Glomerular endothelial cell (primary cell): ENCODE measurements around the gene ZCCHC7. TPM values are rescaled to one million over a fixed set of nuclear protein-coding genes. Genes with fewer than 3 reads are reported as not detected.

Source experiments
- DNase-seq: peaks from one replicate; pipeline ENCODE4 v3.0.0-alpha.2; 2011; ENCODE audit warnings: low read depth, low spot score; ENCODE audit errors: extremely low read depth
- total RNA-seq: library from RNA; depleted of rRNA; stranded (reverse); fragments of >200 nt; gene quantifications from 2 replicates; pipeline ENCODE4 v1.2.3, GENCODE V29; 2015

The ZCCHC7 gene
- total RNA-seq, 1 donor from 2014 or later, result 20.5 TPM

DNA sequence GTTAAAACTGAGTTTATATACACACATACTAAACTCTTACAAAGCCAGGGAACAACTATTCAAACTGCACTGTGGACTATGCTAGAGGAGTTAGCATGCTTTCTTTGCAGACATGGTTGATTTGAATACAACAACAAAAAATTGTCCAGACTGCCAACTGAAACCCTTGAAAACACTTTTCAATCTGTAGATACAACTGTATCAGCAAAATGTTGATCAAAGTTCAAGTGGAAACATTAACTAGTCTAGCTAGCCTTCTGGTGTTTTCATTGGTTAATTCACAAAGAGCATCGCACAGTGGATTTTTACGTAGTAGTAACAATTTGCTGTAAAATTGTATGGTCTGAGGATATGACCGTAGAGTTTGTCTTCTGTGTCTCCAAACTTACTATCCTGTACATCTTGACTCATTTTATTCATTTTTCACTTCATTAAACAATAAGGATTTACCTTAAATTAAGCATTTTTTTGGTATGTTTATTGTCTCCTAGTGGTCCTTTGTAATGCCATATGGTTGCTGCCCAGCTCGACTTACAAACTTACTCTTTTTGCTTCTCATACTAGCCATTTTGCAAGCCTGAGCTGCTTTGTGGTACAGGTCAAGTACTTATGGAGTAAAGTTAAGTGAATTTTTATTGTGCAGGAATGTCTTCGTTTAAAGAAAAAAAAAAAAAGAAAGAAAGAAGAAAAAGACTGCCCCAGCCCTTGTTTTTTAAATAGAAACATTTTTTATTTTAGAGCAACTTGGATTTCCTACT is 123.4 kb downstream of the ZCCHC7 start:
- no peak for DNase-seq

DNA sequence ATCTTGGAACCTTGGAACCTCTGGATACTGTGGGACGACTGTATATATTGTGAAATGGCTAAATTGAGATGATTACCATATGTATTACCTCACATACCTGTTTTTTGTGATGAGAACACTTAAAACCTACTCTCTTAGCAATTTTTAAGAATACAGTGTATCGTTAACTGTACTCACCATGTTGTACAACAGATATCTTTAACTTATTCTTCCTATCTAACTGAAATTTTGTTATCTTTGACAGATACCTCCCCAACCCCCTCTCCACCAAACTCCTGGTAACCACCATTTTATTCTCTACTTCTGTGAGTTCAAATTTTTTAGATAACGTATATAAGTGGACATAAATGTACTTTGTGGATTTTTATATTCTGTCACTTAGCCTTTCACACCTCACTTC is 126.5 kb downstream of the ZCCHC7 start:
- DNase-seq, result no peak

- no peak for DNase-seq
Measured at GRCh38 chr9:37248651-37249163, 128.3 kb downstream of the ZCCHC7 start.

DNA sequence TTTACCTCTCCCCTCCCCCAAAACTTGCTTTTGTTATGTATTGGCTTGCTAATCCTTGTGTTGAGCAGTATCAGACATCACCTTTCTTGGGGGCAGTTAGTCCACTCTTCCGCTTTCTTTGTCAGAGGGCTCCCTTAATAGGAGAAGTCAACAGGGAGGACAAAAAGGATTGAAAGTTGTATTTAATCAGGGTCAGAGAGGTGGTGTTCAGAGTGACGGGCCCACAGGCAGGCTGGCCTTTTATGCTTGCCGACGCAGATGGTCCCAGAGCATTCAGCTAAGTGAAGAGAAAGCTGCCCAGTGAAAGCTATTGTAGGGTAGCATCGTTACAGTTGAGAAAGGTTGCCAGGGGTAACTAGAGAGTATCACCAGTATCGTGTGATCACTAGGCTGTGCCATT is 131.1 kb downstream of the ZCCHC7 start:
- DNase-seq, result no peak

DNA sequence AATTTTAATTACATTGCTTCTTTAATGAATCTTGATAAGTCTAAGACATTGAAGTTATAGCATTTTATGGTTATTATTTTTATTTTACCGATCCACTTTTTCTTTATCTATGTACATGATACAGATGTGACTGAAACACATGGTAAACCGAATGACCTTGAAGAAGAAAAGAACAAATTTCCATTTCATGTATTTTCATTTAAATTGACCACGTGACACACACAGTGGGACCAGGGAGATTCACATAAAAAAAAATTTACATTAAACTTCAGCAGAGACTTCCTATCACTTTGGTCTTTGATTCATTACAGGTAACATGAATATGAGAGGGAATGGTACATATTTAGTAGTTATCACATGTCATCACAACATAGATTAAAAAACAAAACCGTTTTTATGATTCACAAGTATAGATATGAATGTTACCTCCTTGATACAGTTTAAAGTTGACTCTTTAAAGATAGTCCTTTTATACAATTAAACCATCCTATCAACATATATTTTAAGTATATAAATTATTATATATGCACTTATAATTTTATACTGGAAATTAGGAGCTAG is 133.1 kb downstream of the ZCCHC7 start:
- no peak for DNase-seq

DNA sequence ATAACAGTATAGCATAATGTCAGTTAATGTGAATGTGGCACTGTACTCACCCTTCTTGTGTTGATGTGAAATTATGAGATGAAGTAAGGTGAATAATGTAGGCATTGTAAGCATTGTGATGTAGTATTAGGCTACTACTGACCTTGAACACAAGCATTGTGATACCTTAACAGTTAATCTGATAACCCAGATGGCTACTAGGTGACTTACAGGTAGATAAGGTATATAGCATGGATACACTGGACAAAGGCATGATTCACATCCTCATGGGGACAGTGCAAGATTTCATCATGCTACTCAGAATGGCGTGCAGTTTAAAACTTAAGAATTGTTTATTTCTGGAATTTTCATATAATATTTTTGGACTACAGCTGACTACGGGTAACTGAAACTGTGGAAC is 134.8 kb downstream of the ZCCHC7 start:
- no peak for DNase-seq

GRCh38 chr9:37255944-37256862 is 135.8 kb downstream of the ZCCHC7 start:
- no peak for DNase-seq

GRCh38 chr9:37259951-37260350 is 139.6 kb downstream of the ZCCHC7 start:
- DNase-seq, result no peak

DNA sequence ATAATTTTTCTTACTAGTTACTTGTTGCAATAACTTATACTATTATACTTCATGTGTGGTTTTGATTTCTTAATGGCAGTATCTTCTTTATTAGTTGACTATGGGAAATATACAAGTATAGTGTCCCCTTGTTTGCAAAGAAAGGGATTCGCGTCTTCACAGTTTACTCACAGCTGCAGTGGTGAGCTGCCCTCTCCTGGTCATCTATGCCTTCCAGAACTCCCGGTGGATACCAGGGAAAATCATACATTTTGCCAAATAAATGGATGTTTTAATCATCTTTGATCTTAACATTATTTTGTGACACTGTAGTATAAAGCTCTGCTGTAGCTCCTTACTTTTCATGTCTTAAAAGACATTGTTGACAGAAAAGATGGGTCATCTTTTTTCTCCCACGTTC is 142.0 kb downstream of the ZCCHC7 start:
- DNase-seq, result no peak

DNA sequence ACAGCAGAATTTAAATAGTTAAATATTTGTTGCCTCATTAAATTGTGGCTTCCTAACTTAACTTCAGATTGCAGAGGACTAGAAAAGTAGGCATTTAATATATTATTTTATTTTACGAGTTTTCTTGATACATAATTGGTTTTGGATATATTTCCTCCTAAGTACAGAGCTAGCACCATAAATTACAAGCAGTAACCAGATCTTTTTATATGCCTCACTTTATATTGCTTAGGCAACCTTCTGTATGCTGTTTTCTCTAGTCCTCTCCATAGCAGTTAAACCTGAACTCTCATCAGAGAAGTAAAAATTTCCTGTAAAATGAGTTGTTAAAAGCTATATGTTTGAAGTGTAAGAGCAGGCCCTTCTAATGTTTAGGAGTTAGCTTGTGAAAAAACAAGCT is 144.2 kb downstream of the ZCCHC7 start:
- no peak for DNase-seq

GRCh38 chr9:37266630-37267029 is 146.3 kb downstream of the ZCCHC7 start:
- no peak for DNase-seq

DNA sequence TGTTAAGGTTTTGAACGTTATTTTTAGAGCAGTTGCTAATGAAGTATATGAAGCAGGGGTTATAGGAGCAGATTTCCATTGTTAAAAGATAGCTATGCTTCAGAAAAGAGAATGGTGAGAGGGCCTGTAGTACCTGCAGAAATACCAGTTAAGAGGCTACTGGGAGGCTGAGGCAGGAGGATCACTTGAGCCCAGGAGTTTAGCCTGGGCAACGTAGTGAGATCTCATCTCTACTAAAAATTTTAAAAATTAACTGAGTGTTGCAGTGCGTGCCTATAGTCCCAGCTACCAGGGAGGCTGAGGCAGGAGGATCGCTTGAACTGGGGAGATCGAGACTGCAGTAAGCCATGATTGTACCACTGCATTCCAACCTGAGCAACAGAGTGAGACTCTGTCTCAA is 148.8 kb downstream of the ZCCHC7 start:
- DNase-seq, result no peak

- no peak for DNase-seq
Measured at GRCh38 chr9:37271679-37272078, 151.3 kb downstream of the ZCCHC7 start.

DNA sequence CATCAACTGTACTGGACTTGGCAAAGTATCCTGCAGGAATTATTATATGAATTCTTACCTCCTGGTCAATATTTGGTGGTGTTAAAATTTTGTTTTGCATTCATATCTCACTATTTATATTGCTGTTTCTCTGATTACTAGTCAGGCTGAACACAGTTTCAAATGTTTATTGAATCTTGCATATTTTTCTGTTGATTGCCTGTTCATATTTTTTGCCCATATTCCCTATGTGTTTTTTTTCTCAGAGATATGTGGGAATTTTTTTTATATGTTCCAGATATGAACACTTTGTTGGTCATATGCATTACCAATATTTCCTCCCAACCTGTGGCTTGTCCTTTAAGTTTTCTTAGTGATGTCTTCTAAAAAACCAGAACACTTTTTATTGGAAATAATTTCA is 153.2 kb downstream of the ZCCHC7 start:
- DNase-seq, result no peak

DNA sequence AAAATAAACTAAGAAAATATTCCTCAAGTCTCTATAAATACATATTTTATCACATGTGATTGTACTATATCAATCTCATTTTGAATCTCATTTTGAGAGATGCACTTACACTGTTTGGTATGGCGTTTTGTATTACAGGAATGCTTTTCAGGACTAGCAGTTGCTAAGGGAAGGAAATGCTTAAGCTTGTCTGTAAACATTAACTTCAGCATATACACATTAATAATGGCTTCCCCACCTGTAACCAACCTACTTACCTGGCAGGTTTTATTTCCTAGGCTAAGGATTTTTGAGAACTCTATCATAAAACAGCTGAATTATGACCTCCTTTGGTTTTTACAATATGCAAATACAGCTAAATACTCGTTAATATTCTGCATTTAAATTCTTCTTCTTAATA is 161.2 kb downstream of the ZCCHC7 start:
- DNase-seq, result no peak

GRCh38 chr9:37283730-37284325 is 163.5 kb downstream of the ZCCHC7 start:
- no peak for DNase-seq

DNA sequence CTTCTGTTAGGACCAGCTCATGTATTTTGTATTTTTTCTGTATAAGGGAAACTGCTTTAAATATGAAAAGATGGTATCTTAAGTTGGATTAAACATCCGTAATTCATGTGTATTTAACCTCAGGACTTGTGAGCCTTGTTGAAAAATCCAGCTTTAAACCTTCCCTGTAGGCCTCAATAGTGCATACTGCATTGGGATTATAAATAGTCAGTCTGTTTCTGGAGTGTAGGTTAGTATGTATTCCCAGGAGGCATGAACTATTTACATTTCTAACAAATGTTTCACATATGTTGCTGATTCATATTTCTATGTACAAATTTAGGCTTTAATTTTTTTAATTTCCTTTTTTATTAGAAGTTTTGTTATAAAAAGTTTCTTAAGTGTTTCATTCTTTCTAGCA is 164.3 kb downstream of the ZCCHC7 start:
- no peak for DNase-seq

GRCh38 chr9:37286530-37287175 is 166.3 kb downstream of the ZCCHC7 start:
- DNase-seq, result no peak

GRCh38 chr9:37287317-37287716 is 166.9 kb downstream of the ZCCHC7 start:
- DNase-seq, result no peak

DNA sequence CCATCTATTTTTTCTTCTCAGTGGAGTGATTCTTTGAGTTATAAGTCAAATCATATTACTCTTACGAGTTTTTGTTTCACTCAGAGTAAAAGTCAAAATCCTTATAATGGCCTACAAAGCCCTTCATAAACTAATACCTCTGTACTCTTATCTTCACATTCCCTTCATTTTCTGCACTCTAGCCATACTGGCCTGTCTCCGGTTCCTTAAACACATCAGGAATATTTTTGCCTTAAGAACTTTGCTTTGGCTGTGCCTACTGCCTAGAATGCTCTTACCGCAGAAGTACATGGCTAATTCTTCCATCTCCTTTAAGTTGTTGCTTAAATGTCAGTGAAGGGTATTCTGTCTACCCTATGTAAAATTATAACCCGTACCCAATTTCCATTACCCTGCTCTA is 169.3 kb downstream of the ZCCHC7 start:
- DNase-seq, result no peak
